Left colon (tissue), 2 donors: ENCODE results near the gene IKZF2. TPM values are rescaled to one million over a fixed set of nuclear protein-coding genes. Genes with fewer than 3 reads are reported as not detected.

Experiments used
- ATAC-seq: fragments of 200-7000 bp; cut with Tn5 transposase; one replicate; pipeline ENCODE4 v1.9.1; 2020; ENCODE audit warnings: mild to moderate bottlenecking, moderate library complexity
- DNase-seq, 2 donors: peaks; one replicate each; pipeline ENCODE4 v3.0.0-alpha.2; 2020
- intact Hi-C, 2 donors: fragments of 100-400 bp; cut with DNase I in 1 of 2; cut with micrococcal nuclease in 1 of 2; formaldehyde crosslinking; loops; one replicate each; pipeline versions ENCODE4 v1.11.2 to v1.14.0; 2022; cut with DNase I, micrococcal nuclease
- total RNA-seq, 2 donors: library from RNA; stranded (reverse); fragmentation: NEBNext Ultra II Directional; extraction: Animal tissue kit (Norgen Biotek cat#: 25700); gene quantifications; one replicate each; pipeline ENCODE4 v1.2.1, GENCODE V29; 2021
- donor health status: DM: no; HTN: no; CAD: no.
- donor health status: DM: yes; HTN: yes; CAD: no.

The IKZF2 gene
- total RNA-seq, 2 donors from 2014 or later: 7.7 to 8.5 TPM

DNA sequence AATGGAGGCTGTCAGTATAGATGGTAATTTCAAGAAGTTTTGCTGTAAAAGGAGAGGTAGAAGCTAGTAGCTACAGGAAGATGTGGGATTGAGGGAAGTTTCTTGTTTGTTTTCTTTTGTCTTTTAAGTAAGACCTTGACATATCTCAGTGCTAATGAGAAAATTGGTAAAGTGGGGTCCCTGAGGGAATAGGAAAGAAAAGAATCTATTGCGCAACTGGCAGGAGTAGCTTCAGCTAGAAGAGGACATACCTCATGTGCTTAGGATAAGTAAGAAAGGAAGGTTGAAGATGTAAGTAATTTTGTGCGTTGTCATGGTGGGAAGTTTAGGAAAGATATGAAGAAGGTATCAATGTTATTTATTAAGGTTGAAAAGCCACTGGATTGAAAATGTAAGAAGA lies 8.4 kb upstream of the IKZF2 start:
- intact Hi-C loops: loop anchor here in 1 of 2 donors (10.0 kb wide), 1 partner anchor 475 kb away; no protein-coding TSS in a partner anchor
- DNase-seq (no peak), ATAC-seq (no peak)

DNA sequence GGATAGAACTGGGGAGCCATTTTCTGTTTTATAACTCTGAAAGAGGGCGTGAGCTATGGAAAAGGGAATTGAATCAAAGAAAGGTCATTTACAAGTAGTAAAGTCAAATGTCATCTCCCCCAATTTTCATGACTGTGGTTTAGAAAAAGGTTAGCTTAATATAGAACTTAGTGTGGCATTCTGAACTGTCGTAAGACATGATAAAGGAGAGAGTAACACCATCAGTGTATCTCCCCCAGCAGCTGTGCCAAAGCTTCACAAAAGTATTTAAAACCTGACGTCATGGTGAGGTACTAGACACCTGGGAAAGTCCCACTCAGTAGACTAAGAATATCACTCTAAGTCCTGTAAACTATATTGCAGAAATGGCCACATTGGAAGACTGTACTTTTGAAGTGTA lies 5.8 kb upstream of the IKZF2 start:
- no peak for ATAC-seq
- no peak for DNase-seq
- intact Hi-C loops: loop anchor here in 1 of 2 donors (10.0 kb wide), 1 partner anchor 472 kb away; no protein-coding TSS in a partner anchor

DNA sequence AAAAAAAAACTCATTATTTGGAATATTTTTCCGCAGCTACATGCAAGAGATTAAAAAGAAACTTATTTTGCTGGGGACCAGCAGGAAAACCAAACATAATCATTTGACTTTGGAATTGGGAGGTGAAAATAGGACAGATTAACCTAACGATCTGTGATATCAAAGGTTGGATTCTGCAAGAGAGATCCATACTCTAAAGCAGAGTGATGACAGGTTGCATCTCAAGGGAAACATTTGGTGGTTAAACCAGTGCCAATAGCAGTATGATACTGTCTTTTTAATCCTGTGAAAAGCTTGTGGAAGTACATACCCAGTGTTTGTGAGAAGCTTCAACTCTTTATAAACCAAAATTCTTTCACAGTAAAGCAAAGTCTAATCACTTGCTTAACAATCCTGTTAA lies 5.3 kb upstream of the IKZF2 start:
- ATAC-seq (no peak), DNase-seq (no peak)
- intact Hi-C loops: loop anchor here in 1 of 2 donors (10.0 kb wide), 1 partner anchor 472 kb away; no protein-coding TSS in a partner anchor

DNA sequence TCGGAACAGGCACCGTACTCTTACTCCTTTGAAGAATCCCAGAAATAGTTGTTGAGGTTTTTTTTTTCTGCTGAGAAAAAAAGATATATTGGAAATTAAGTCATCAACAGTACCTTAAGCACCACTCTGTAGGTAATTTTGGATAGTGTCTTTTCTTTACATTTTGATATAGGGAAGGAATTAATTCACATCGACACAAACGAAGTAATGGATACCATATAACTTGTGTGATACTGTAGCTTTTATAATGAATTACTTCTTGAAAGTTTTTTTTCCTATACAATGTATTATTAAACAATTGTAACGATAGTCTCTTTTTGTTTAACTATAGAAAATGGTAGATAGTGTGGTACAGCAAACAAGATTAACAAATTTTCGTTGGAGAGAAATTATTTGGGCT lies 1.5 kb upstream of the IKZF2 start:
- DNase-seq (no peak), ATAC-seq (no peak)
- intact Hi-C loops: loop anchor here in 1 of 2 donors (5.0 to 10.0 kb wide), 2 partner anchors 376 to 468 kb away; no protein-coding TSS in a partner anchor

DNA sequence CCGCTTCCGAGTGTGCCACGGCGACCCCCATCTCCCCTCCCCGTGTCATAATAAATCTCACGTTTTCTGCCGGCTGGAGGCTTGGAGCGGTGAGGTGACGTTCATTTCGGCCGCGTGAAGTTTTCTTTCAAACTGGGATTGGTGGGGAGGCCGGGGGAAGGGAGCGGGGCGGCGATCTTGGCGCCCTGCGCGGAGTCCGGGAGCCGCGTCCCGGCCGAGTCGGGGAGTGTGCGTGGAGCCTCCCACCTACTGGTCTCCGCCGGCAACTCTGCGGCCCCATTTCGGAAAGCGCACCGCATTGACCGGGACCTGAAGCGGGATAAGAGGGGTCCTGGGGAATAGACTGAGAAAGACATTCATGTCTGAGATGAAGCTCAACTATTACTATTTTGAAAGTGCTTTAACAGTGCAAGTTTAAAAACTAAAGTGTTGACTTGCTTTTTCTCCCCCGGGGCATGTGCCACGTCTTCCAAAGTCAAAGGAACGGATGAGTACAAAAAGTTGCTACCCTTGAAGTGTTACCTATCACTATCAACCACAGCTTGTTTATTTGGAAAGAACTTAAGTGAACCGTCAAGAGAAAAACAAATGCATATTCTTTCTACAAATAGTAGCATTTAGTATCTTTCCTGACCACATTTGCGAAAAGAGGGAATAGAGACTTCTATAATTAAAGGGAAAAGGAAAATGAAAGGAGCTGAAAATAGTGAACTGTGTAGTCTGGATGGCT lies 818 bp upstream of the IKZF2 start:
- ATAC-seq (peak; percentile 78), DNase-seq (peak; percentile 64 to 79)
- intact Hi-C loops: loop anchor here in 1 of 2 donors (5.0 to 10.0 kb wide), 2 partner anchors 375 to 467 kb away; no protein-coding TSS in a partner anchor

DNA sequence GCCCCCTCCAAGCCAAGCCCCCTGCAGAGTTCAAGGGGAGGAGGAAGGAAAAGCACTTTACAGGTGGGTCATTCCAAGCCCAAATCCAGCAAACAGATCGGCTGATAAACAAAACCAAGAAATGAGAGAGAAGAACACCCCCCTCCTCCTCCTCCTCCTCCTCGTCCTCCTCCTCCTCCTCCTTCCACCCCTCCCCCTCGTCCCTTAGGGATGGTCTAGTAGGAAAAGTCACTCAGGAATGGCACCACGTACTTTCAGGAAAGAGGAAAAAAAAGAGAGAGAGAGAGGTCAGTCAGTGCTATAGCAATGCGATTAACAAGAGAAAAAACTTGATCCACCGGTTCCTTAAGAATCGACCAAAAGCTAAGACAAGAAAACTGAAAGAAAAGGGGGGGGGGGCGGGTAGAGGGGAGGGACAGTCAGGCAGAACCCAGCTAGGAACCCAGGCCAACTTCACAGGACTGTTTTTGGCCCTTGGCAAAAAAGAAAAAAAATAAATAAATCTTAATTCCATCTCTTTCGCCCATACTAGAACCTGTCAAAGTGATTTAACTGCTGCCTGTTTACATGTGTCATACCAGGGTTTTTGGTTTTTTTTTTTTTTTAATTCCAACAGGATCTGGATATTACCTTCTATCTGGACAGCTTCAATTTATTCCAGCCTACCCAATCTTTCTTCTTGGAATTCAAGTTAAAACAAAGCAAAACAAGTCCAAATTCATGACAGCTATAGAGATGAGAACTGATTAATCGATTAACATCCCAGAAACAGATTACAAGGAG lies 906 bp downstream of the IKZF2 start:
- intact Hi-C loops: loop anchor here in 1 of 2 donors (5.0 to 10.0 kb wide), 2 partner anchors 373 to 466 kb away; no protein-coding TSS in a partner anchor
- peak; percentile 21 for ATAC-seq
- DNase-seq: peak; percentile 28 to 40

DNA sequence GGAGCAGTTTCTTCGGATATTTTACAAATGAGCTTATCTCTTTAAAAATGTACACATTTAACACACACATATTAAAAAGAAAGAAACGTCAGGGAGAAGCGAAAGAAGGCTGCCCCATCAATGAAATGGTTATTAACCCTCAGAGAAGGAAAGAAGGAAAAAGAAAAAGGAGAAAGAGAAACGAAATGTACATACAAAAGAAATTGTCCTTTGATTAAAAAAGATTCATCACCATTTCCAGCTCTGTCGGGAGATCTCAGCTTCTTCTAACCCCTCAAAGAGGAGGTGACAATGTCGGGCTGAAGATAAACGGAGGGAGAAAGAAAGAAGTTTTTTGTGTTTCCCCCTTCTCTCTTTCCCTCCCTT lies 1.5 kb downstream of the IKZF2 start:
- ATAC-seq (no peak), DNase-seq (no peak)
- intact Hi-C loops: loop anchor here in 1 of 2 donors (5.0 to 10.0 kb wide), 2 partner anchors 373 to 465 kb away; no protein-coding TSS in a partner anchor

DNA sequence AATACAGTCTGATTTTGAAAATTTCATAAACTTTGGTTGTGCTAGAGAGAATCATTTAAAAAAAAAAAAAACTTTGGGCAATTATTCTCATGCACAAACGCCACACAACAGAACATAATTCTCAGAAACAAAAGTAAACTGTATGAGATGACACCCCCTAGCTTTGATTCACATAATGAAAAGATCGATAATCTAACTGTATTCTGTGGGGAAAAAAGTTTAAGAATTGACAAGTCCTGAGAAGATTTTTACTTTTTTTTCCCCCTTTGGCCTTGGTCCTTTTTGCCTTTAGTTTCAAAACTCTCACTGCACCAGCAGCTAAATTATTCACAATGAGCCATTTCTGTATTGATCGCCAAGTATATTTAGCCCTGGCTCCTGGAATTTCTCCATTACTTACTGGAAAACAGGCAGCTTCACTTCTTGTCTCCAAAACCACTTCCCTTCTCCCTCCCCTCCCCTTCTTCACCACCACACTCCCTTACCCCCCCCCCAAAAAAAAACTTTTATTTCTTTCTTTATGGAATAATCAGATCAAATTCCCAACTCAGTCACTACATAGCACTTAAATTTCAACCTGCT lies 2.0 kb downstream of the IKZF2 start:
- intact Hi-C loops: no loop called here
- ATAC-seq: no peak
- DNase-seq: no peak

DNA sequence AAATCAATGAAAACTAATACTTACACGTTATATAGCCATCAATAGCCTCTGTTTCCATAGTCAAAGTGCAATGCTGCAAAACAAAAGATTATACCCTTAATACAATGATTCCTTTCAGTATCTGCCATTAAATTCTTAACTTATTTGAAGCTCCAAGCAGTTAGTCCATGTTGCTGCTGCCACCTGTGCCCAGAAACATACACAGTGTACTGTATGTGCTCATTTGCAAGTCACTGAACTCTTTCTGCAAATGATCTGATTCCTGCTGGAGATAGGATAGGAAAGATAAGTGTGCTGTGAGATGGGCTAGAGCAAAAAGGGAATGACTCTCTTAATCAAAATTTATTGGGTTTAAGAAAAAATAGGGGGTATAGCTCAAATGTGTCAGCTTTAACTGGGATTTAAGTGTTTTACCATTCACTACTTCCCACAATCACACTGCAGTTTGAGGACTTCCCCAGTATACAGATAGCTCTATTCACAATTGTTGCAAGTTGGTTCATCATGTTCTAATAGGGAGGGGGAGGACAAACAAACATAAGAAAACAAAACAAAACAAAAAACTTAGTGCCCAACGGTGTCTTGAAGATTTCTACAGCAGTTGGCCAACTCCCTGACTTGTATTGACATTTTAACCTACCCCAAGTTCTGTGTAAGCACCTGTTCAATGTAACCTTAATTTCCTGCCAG lies 2.7 kb downstream of the IKZF2 start:
- ATAC-seq (no peak), DNase-seq (no peak)
- intact Hi-C loops: no loop called here

DNA sequence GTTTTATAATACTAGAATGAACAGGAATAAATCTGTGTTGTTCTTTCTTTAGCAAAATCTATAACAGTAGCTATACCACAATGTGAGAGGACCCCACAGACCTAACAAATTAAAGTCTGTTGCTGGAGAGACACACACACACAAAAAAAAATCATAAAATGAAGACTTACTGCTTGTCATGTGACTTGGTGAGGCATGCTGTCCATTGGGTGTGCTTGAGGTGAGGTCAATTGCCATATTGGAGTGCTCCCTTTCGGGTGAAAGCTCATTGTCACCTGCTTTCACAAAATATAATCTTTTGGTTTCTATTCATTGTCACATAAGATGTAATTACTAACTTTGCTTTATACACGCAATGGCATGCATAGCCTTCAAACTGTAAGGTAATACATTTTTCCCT lies 3.9 kb downstream of the IKZF2 start:
- no peak for DNase-seq
- ATAC-seq: no peak
- intact Hi-C loops: no loop called here

DNA sequence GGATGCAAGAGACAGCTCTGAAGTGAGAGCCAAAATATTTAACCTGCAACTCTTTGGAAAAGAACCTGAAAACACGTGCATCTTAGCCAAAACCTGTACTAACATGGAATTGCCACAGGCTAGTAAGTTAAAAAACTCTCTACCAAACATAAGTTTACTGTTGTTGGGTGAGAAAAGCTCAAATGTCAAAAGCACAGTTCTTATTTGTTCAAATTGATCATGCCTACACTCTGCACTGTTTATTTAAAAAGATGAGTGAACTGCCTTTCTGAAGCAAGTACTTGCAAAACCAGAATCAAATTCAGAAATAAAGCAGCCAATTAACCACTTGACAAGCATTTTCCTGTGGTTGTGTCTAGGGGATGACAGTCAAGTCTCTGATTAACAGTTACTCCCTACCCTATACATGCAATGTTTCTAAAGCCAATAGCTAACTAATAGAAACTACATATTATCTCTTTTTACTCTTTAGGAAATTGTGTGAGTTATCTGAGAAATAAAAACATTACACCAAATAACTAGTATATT lies 5.6 kb downstream of the IKZF2 start:
- DNase-seq: no peak
- no peak for ATAC-seq
- intact Hi-C loops: no loop called here

DNA sequence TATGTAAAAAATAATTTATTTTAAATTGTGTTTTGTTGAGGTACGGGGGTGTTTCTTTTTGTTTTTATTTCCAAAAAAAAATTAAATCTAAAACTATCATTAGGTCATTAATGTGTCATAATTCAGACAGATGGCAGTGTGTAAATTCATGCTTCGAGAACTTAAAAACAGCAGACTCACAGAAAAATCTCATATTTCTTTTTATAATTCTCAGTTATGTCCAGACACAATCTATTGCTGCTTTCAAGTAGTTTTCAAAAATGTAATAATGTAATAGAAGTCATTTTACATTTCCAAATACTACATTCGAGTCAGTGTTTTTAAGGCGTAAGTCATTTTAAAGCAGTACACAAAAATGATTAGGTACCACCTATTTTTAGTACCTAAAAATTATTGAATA lies 14.3 kb downstream of the IKZF2 start:
- intact Hi-C loops: no loop called here
- ATAC-seq: no peak
- DNase-seq: no peak

DNA sequence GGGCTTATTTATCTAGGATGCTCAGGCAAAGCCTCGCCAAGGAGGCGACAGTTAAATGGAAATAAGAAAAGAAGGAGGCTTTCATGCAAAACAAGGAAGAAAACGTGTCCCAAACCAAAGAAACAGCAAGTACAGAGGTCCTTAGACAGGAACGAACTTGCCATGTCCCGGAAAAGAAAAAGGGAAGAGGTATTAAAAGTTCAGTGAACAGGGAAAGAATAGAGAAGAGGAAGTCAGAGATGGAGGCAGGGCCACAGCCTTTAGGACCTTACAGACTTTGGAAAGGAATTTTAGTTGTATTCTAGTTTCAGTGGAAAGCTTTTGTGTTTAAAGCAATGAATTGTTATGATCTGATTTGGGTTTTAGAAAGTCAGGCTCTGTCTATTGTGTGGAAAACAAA lies 22.1 kb downstream of the IKZF2 start:
- intact Hi-C loops: no loop called here
- ATAC-seq (no peak), DNase-seq (no peak)

DNA sequence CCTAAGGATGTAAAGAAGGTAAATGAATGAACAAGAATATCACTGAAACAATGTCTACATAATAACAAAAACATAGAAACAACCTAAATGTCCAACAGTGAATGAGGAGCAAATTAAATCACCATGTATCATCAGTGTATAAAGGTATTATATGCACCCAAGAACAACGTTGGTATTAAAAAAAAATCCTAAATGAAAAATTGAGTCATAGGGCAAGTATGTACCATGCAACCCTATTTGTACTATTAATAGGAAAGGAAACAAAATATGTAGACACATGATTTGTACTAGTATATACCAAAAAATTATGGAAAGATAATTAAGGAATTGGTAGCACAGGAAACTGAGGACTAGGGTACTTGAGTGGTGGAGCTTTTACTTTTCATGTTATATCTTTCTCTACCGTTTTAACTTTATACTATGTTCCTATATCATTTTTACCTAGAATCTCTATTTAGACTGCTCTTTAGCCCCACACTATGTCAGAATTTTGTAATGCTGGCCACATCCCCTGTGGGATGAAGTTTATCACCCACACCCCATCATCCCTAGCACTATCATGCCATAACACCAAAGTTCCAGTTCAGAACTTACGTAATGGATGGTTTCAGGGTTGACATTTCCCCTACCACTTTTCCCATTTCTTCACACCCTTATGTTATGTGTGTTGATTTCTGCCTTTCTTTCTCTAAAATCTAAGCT lies 25.6 kb downstream of the IKZF2 start:
- DNase-seq: no peak
- no peak for ATAC-seq
- intact Hi-C loops: no loop called here

DNA sequence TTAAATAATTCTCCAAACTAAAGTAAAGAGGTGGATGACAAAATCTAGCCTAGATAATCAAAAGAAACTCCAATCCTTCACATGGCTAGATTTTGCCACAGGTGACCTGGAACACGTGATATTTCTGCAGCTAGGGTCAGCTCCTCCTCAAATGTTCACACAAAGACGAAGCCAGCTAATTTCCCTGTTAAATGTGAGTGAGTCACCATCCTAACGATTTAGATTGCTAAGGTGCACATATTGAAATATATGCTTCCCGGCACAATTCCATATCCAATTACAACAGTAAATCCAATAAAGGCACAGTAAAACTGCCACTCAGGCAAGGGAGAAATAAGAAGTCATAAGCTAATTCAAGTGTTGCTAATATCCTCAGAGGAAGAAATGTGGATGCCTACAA lies 28.7 kb downstream of the IKZF2 start:
- intact Hi-C loops: no loop called here
- DNase-seq: no peak
- peak; percentile 99 for ATAC-seq

DNA sequence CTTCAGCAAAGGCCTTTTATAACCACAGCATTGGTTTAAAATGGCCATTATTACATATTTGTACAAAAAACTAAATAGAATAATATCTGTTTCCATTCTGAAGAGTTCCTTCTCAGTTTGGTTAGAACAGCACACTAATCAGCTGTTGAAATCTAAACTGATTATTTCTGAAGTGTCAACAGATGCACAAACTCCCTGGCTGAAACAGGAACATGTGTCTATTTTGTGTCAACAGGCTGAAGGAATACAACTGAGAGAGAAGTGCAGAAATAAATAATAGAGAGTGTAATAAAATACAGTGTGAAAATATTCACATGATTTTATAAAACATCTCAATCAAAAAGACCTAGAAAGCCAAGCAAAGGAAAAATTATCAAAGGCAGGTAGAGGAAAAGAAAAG lies 29.7 kb downstream of the IKZF2 start:
- DNase-seq: no peak
- no peak for ATAC-seq
- intact Hi-C loops: no loop called here

DNA sequence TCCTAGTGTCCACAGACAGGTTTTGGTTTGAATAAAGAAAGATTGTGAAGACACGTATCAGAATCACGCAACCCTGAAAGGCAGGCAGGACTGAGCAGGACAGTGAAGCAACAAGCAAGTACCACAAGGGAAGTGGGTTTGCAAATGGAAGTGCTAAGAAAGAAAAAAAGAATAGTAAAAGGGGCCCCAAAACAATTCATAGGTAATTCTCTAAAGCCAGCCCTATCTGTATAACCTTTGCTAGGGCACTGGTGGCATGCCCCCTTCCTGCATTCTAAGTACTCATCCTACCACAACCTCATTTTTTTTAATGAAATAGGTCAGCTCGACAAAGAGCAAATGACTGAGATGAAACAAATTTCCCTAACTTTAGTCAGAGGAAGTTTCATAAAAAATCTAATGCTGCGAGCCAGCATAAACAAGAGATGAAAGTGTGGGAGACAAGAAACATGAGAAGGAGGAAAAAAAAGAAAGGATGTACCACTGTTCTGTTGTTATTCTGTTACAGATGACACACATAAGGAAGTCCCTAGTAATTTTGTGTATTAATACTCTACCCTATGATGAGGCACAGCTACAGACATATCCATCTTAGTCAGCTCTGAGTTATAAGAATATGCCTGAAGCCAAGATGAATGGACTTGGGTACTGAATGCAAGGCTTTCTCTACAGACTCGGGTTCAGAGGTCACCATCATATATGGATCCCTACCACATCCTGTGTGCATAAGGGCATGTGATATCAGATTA lies 32.2 kb downstream of the IKZF2 start:
- intact Hi-C loops: no loop called here
- ATAC-seq: no peak
- no peak for DNase-seq

DNA sequence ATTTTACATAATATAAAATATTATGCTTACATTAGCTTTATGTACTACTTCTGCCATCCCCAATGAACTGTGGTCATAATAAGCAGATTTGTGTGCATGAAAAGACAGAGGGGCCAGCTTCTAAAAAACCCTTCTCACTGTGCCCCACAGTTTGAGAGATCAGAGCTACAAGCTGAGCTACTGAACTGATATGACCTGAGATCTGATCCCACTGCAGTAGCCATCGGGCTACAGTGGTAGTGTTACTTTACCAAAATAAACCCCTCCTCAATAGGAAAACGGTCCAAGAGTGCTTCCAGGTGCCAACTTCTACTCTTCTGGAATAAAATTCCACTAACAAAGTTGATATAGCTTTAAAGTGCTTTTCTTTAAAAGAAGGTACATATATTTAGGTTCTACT lies 43.1 kb downstream of the IKZF2 start:
- DNase-seq (no peak), ATAC-seq (no peak)
- intact Hi-C loops: no loop called here
